ENCODE results near the gene CD72.
"Not testable (repeated sequence)": the region's sequence is repeated elsewhere in the genome, so short reads cannot be mapped to it uniquely, and the experiment has no call there.

CD72 gene

GRCh38 chr9:35643046-35643445 lies 24.8 kb upstream of the CD72 start:
- Histone ChIP-seq H3K4me3 (ENCODE audit: low read length) (no peak overlapping the region), H3K27ac (ENCODE audit: low read depth, low read length) (no peak overlapping the region), H3K4me1 (ENCODE audit: control insufficient read depth, insufficient read depth, low read length) (peaks cover 3% of the 10 kb centered on the region), H3K27me3 (ENCODE audit: control insufficient read depth, insufficient read depth, low read length) (no peaks in the 10 kb centered on the region), H3K9ac (ENCODE audit: low read length) (no peak overlapping the region), H3K36me3 (ENCODE audit: control insufficient read depth, insufficient read depth, low read length) (no peaks in the 10 kb centered on the region)

- not testable (repeated sequence) for H3K4me1 ChIP-seq (ENCODE audit: control insufficient read depth, insufficient read depth, low read length); H3K27ac ChIP-seq (ENCODE audit: low read depth, low read length); H3K4me3 ChIP-seq (ENCODE audit: low read length); H3K36me3 ChIP-seq (ENCODE audit: control insufficient read depth, insufficient read depth, low read length); H3K27me3 ChIP-seq (ENCODE audit: control insufficient read depth, insufficient read depth, low read length); H3K9ac ChIP-seq (ENCODE audit: low read length)
Observed at GRCh38 chr9:35641478-35641877, 23.3 kb upstream of the CD72 start.

GRCh38 chr9:35640431-35640830 lies 22.2 kb upstream of the CD72 start:
- not testable (repeated sequence) for H3K9ac ChIP-seq (ENCODE audit: low read length); H3K36me3 ChIP-seq (ENCODE audit: control insufficient read depth, insufficient read depth, low read length); H3K27ac ChIP-seq (ENCODE audit: low read depth, low read length); H3K4me1 ChIP-seq (ENCODE audit: control insufficient read depth, insufficient read depth, low read length); H3K4me3 ChIP-seq (ENCODE audit: low read length); H3K27me3 ChIP-seq (ENCODE audit: control insufficient read depth, insufficient read depth, low read length)

- Histone ChIP-seq H3K4me1 (ENCODE audit: control insufficient read depth, insufficient read depth, low read length) (no peaks in the 10 kb centered on the region), H3K27ac (ENCODE audit: low read depth, low read length) (no peak overlapping the region)
Observed at GRCh38 chr9:35639631-35640030, 21.4 kb upstream of the CD72 start.

GRCh38 chr9:35639225-35639624 lies 21.0 kb upstream of the CD72 start:
- not testable (repeated sequence) for H3K36me3 ChIP-seq (ENCODE audit: control insufficient read depth, insufficient read depth, low read length); H3K27ac ChIP-seq (ENCODE audit: low read depth, low read length); H3K9ac ChIP-seq (ENCODE audit: low read length); H3K27me3 ChIP-seq (ENCODE audit: control insufficient read depth, insufficient read depth, low read length); H3K4me1 ChIP-seq (ENCODE audit: control insufficient read depth, insufficient read depth, low read length); H3K4me3 ChIP-seq (ENCODE audit: low read length)

More at GRCh38 chr9:35639631-35640030, 21.4 kb upstream of the CD72 start:
- no peak overlapping the region for H3K9ac ChIP-seq (ENCODE audit: low read length)
- H3K36me3 ChIP-seq (ENCODE audit: control insufficient read depth, insufficient read depth, low read length), result no peaks in the 10 kb centered on the region
- no peak overlapping the region for H3K4me3 ChIP-seq (ENCODE audit: low read length)
- H3K27me3 ChIP-seq (ENCODE audit: control insufficient read depth, insufficient read depth, low read length), result no peaks in the 10 kb centered on the region

GRCh38 chr9:35638751-35639150 lies 20.5 kb upstream of the CD72 start:
- H3K27ac ChIP-seq (ENCODE audit: low read depth, low read length), result not testable (repeated sequence)

GRCh38 chr9:35637427-35637955 lies 19.3 kb upstream of the CD72 start:
- not testable (repeated sequence) for H3K27me3 ChIP-seq (ENCODE audit: control insufficient read depth, insufficient read depth, low read length); H3K27ac ChIP-seq (ENCODE audit: low read depth, low read length); H3K9ac ChIP-seq (ENCODE audit: low read length); H3K4me3 ChIP-seq (ENCODE audit: low read length); H3K4me1 ChIP-seq (ENCODE audit: control insufficient read depth, insufficient read depth, low read length); H3K36me3 ChIP-seq (ENCODE audit: control insufficient read depth, insufficient read depth, low read length)

More at GRCh38 chr9:35638751-35639150, 20.5 kb upstream of the CD72 start:
- H3K9ac ChIP-seq (ENCODE audit: low read length); H3K27me3 ChIP-seq (ENCODE audit: control insufficient read depth, insufficient read depth, low read length); H3K4me1 ChIP-seq (ENCODE audit: control insufficient read depth, insufficient read depth, low read length); H3K36me3 ChIP-seq (ENCODE audit: control insufficient read depth, insufficient read depth, low read length); H3K4me3 ChIP-seq (ENCODE audit: low read length): not testable (repeated sequence)

GRCh38 chr9:35636877-35637246 lies 18.6 kb upstream of the CD72 start:
- H3K27me3 ChIP-seq (ENCODE audit: control insufficient read depth, insufficient read depth, low read length); H3K9ac ChIP-seq (ENCODE audit: low read length); H3K4me1 ChIP-seq (ENCODE audit: control insufficient read depth, insufficient read depth, low read length); H3K36me3 ChIP-seq (ENCODE audit: control insufficient read depth, insufficient read depth, low read length); H3K27ac ChIP-seq (ENCODE audit: low read depth, low read length); H3K4me3 ChIP-seq (ENCODE audit: low read length): not testable (repeated sequence)

GRCh38 chr9:35636135-35636876 lies 18.1 kb upstream of the CD72 start:
- H3K4me1 ChIP-seq (ENCODE audit: control insufficient read depth, insufficient read depth, low read length), result no peaks in the 10 kb centered on the region
- H3K9ac ChIP-seq (ENCODE audit: low read length), result no peak overlapping the region
- H3K36me3 ChIP-seq (ENCODE audit: control insufficient read depth, insufficient read depth, low read length), result no peaks in the 10 kb centered on the region
- no peaks in the 10 kb centered on the region for H3K27me3 ChIP-seq (ENCODE audit: control insufficient read depth, insufficient read depth, low read length)
- no peak overlapping the region for H3K27ac ChIP-seq (ENCODE audit: low read depth, low read length)
- no peak overlapping the region for H3K4me3 ChIP-seq (ENCODE audit: low read length)

- H3K4me3 ChIP-seq (ENCODE audit: low read length), result no peak overlapping the region
- H3K36me3 ChIP-seq (ENCODE audit: control insufficient read depth, insufficient read depth, low read length), result no peaks in the 10 kb centered on the region
- H3K9ac ChIP-seq (ENCODE audit: low read length), result no peak overlapping the region
- no peaks in the 10 kb centered on the region for H3K4me1 ChIP-seq (ENCODE audit: control insufficient read depth, insufficient read depth, low read length)
- no peaks in the 10 kb centered on the region for H3K27me3 ChIP-seq (ENCODE audit: control insufficient read depth, insufficient read depth, low read length)
- H3K27ac ChIP-seq (ENCODE audit: low read depth, low read length), result no peak overlapping the region
Observed at GRCh38 chr9:35635730-35636129, 17.5 kb upstream of the CD72 start.

GRCh38 chr9:35629597-35629996 lies 11.4 kb upstream of the CD72 start:
- H3K4me3 ChIP-seq (ENCODE audit: low read length), result no peak overlapping the region
- H3K36me3 ChIP-seq (ENCODE audit: control insufficient read depth, insufficient read depth, low read length), result no peaks in the 10 kb centered on the region
- no peaks in the 10 kb centered on the region for H3K4me1 ChIP-seq (ENCODE audit: control insufficient read depth, insufficient read depth, low read length)

GRCh38 chr9:35628389-35628991 lies 10.3 kb upstream of the CD72 start:
- H3K27me3 ChIP-seq (ENCODE audit: control insufficient read depth, insufficient read depth, low read length), result no peaks in the 10 kb centered on the region
- no peak overlapping the region for H3K4me3 ChIP-seq (ENCODE audit: low read length)
- H3K27ac ChIP-seq (ENCODE audit: low read depth, low read length), result no peak overlapping the region
- no peaks in the 10 kb centered on the region for H3K36me3 ChIP-seq (ENCODE audit: control insufficient read depth, insufficient read depth, low read length)
- H3K4me1 ChIP-seq (ENCODE audit: control insufficient read depth, insufficient read depth, low read length), result no peaks in the 10 kb centered on the region
- H3K9ac ChIP-seq (ENCODE audit: low read length), result no peak overlapping the region

More at GRCh38 chr9:35629597-35629996, 11.4 kb upstream of the CD72 start:
- Histone ChIP-seq H3K27me3 (ENCODE audit: control insufficient read depth, insufficient read depth, low read length) (no peaks in the 10 kb centered on the region), H3K27ac (ENCODE audit: low read depth, low read length) (no peak overlapping the region), H3K9ac (ENCODE audit: low read length) (no peak overlapping the region)

GRCh38 chr9:35627575-35627974 lies 9.4 kb upstream of the CD72 start:
- H3K9ac ChIP-seq (ENCODE audit: low read length), result no peak overlapping the region
- no peaks in the 10 kb centered on the region for H3K27me3 ChIP-seq (ENCODE audit: control insufficient read depth, insufficient read depth, low read length)
- H3K27ac ChIP-seq (ENCODE audit: low read depth, low read length), result no peak overlapping the region
- H3K4me3 ChIP-seq (ENCODE audit: low read length), result no peak overlapping the region
- H3K36me3 ChIP-seq (ENCODE audit: control insufficient read depth, insufficient read depth, low read length), result no peaks in the 10 kb centered on the region
- no peaks in the 10 kb centered on the region for H3K4me1 ChIP-seq (ENCODE audit: control insufficient read depth, insufficient read depth, low read length)
